ENCODE measurements around the gene MEGF10.

The MEGF10 gene

GRCh38 chr5:127398508-127398907 is 107.9 kb downstream of the MEGF10 start:
- TF ChIP-seq CTCF (IDR thresholded peaks at IDR 0.05; ENCODE audit: low read depth, low read length, missing control alignments), result no peak
- DNase-seq (ENCODE audit: low read depth), result no peak
- H3K4me3 ChIP-seq (ENCODE audit: low read depth, low read length), result no peak overlapping the region

- TF ChIP-seq CTCF (IDR thresholded peaks at IDR 0.05; ENCODE audit: low read depth, low read length, missing control alignments), result no peak
- DNase-seq (ENCODE audit: low read depth), result no peak
- H3K4me3 ChIP-seq (ENCODE audit: low read depth, low read length), result no peak overlapping the region
These were observed 108.5 kb downstream of the MEGF10 start for GRCh38 chr5:127399068-127399467.

- no peak for TF ChIP-seq CTCF (IDR thresholded peaks at IDR 0.05; ENCODE audit: low read depth, low read length, missing control alignments)
These were observed 109.9 kb downstream of the MEGF10 start for GRCh38 chr5:127400539-127400938.

GRCh38 chr5:127400946-127401670 is 110.5 kb downstream of the MEGF10 start:
- DNase-seq (ENCODE audit: low read depth), result no peak
- no peak for TF ChIP-seq CTCF (IDR thresholded peaks at IDR 0.05; ENCODE audit: low read depth, low read length, missing control alignments)
- H3K4me3 ChIP-seq (ENCODE audit: low read depth, low read length), result no peak overlapping the region

More at GRCh38 chr5:127400539-127400938, 109.9 kb downstream of the MEGF10 start:
- DNase-seq (ENCODE audit: low read depth), result no peak
- H3K4me3 ChIP-seq (ENCODE audit: low read depth, low read length), result no peak overlapping the region

- no peak for DNase-seq (ENCODE audit: low read depth)
- TF ChIP-seq CTCF (IDR thresholded peaks at IDR 0.05; ENCODE audit: low read depth, low read length, missing control alignments), result no peak
- no peak overlapping the region for H3K4me3 ChIP-seq (ENCODE audit: low read depth, low read length)
These were observed 111.8 kb downstream of the MEGF10 start for GRCh38 chr5:127402361-127402760.

- no peak for DNase-seq (ENCODE audit: low read depth)
- no peak overlapping the region for H3K4me3 ChIP-seq (ENCODE audit: low read depth, low read length)
These were observed 113.6 kb downstream of the MEGF10 start for GRCh38 chr5:127404190-127404589.

More at GRCh38 chr5:127404190-127404589, 113.6 kb downstream of the MEGF10 start:
- TF ChIP-seq CTCF (IDR thresholded peaks at IDR 0.05; ENCODE audit: low read depth, low read length, missing control alignments), result no peak
